Measurements from ENCODE around the gene TLR3. TPM values are rescaled to one million over a fixed set of nuclear protein-coding genes. Genes with fewer than 3 reads are reported as not detected.

TLR3 gene
- total RNA-seq, 1 experiment from 2014 or later: 2.5 TPM

- no peak overlapping the region for H3K4me3 ChIP-seq (ENCODE audit: low read depth, low read length, poor library complexity, severe bottlenecking)
- H3K36me3 ChIP-seq (ENCODE audit: insufficient read depth, low read length, poor library complexity, severe bottlenecking): no peaks in the 10 kb centered on the region
- no peaks in the 10 kb centered on the region for H3K4me1 ChIP-seq (ENCODE audit: insufficient read depth, low read length, poor library complexity, severe bottlenecking)
- TF ChIP-seq EZH2 (IDR thresholded peaks at IDR 0.05; ENCODE audit: borderline replicate concordance, low read depth, low read length, poor library complexity, severe bottlenecking) (no peak), CTCF (conservative IDR thresholded peaks at IDR 0.05; ENCODE audit: low read depth, low read length) (no peak)
- H3K27ac ChIP-seq (ENCODE audit: low read depth, low read length, poor library complexity, severe bottlenecking): no peak overlapping the region
- ChIA-PET POLR2A (ENCODE audit: low non-redundant PET) (no interaction called here), CTCF (no interaction called here)
- no peaks in the 10 kb centered on the region for H3K27me3 ChIP-seq (replicated peaks; ENCODE audit: insufficient read depth, low read depth, low read length, poor library complexity)
- intact Hi-C loops (cut with micrococcal nuclease; ENCODE audit: unreplicated experiment): no loop called here
- H3K9me3 ChIP-seq (ENCODE audit: low read depth, low read length, poor library complexity, severe bottlenecking): no peaks in the 10 kb centered on the region
- BruUV-seq (replicated peaks): no TSS peak
- DNase-seq (ENCODE audit: low spot score): no peak
These were observed 27.8 kb downstream of the TLR3 start for GRCh38 chr4:186096681-186097165.

- CTCF ChIA-PET: no interaction called here
- BruUV-seq (replicated peaks): no TSS peak
- no peak for DNase-seq (ENCODE audit: low spot score)
These were observed 28.4 kb downstream of the TLR3 start for GRCh38 chr4:186097386-186097785.

GRCh38 chr4:186102931-186103330 lies 34.0 kb downstream of the TLR3 start:
- BruUV-seq (replicated peaks): no TSS peak
- DNase-seq (ENCODE audit: low spot score): no peak
- TF ChIP-seq EZH2 (IDR thresholded peaks at IDR 0.05; ENCODE audit: borderline replicate concordance, low read depth, low read length, poor library complexity, severe bottlenecking): no peak
- no peak for TF ChIP-seq CTCF (conservative IDR thresholded peaks at IDR 0.05; ENCODE audit: low read depth, low read length)
- Histone ChIP-seq H3K9me3 (ENCODE audit: low read depth, low read length, poor library complexity, severe bottlenecking) (no peaks in the 10 kb centered on the region), H3K4me3 (ENCODE audit: low read depth, low read length, poor library complexity, severe bottlenecking) (no peak overlapping the region), H3K27me3 (replicated peaks; ENCODE audit: insufficient read depth, low read depth, low read length, poor library complexity) (peaks cover 27% of the 10 kb centered on the region), H3K36me3 (ENCODE audit: insufficient read depth, low read length, poor library complexity, severe bottlenecking) (no peaks in the 10 kb centered on the region), H3K27ac (ENCODE audit: low read depth, low read length, poor library complexity, severe bottlenecking) (no peak overlapping the region), H3K4me1 (ENCODE audit: insufficient read depth, low read length, poor library complexity, severe bottlenecking) (peaks cover 9% of the 10 kb centered on the region)
- ChIA-PET POLR2A (ENCODE audit: low non-redundant PET) (no interaction called here), CTCF (no interaction called here)
- intact Hi-C loops (cut with micrococcal nuclease; ENCODE audit: unreplicated experiment): no loop called here

More at GRCh38 chr4:186097386-186097785, 28.4 kb downstream of the TLR3 start:
- Histone ChIP-seq H3K9me3 (ENCODE audit: low read depth, low read length, poor library complexity, severe bottlenecking) (no peaks in the 10 kb centered on the region), H3K27ac (ENCODE audit: low read depth, low read length, poor library complexity, severe bottlenecking) (no peak overlapping the region), H3K36me3 (ENCODE audit: insufficient read depth, low read length, poor library complexity, severe bottlenecking) (no peaks in the 10 kb centered on the region), H3K4me1 (ENCODE audit: insufficient read depth, low read length, poor library complexity, severe bottlenecking) (no peaks in the 10 kb centered on the region), H3K4me3 (ENCODE audit: low read depth, low read length, poor library complexity, severe bottlenecking) (no peak overlapping the region), H3K27me3 (replicated peaks; ENCODE audit: insufficient read depth, low read depth, low read length, poor library complexity) (no peaks in the 10 kb centered on the region)
- intact Hi-C loops (cut with micrococcal nuclease; ENCODE audit: unreplicated experiment): no loop called here
- TF ChIP-seq CTCF (conservative IDR thresholded peaks at IDR 0.05; ENCODE audit: low read depth, low read length): no peak
- TF ChIP-seq EZH2 (IDR thresholded peaks at IDR 0.05; ENCODE audit: borderline replicate concordance, low read depth, low read length, poor library complexity, severe bottlenecking): no peak
- POLR2A ChIA-PET (ENCODE audit: low non-redundant PET): no interaction called here

All from A673 (cell line).